Measurements from ENCODE around the gene WASHC3.

DNA sequence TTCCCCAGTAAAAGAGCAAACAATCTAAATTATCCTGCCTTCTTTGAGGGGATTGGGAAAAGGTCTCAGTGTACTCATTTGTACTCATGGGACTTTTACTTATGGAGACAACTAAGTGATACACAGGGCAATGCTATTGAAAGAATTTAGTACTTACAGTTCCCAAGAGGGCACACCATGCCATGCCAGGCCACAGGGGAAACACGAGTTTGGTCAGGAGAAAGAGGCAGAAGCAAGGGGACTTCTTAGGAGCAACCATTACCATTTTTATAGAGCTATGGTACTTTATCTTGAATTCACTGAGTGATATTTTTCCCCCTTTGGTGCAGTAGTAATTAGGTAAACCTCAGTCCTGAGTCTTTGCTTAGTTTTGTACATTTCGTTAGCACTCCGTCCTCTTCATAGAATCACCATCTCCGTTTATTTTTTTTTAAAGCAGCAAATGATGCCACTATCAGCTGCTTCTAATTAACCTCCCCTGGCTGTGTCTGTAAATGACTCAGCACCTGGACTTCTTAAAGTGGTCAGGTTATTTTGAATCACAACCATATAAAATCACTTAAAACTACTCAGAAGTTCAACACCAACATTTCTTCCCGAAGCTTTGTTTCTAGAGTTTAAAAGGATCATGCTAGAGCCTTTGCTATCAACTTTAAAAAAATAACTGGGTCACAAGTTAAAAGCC lies 5.9 kb upstream of the WASHC3 start:
- TF ChIP-seq, protein P1, sequence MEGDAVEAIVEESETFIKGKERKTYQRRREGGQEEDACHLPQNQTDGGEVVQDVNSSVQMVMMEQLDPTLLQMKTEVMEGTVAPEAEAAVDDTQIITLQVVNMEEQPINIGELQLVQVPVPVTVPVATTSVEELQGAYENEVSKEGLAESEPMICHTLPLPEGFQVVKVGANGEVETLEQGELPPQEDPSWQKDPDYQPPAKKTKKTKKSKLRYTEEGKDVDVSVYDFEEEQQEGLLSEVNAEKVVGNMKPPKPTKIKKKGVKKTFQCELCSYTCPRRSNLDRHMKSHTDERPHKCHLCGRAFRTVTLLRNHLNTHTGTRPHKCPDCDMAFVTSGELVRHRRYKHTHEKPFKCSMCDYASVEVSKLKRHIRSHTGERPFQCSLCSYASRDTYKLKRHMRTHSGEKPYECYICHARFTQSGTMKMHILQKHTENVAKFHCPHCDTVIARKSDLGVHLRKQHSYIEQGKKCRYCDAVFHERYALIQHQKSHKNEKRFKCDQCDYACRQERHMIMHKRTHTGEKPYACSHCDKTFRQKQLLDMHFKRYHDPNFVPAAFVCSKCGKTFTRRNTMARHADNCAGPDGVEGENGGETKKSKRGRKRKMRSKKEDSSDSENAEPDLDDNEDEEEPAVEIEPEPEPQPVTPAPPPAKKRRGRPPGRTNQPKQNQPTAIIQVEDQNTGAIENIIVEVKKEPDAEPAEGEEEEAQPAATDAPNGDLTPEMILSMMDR (IDR thresholded peaks at IDR 0.05; ENCODE audit: extremely low read depth in 1 of 2, insufficient read depth in 1 of 2, low read depth in 1 of 2, low read length in 2 of 2), result no peak
- TF ChIP-seq MYC (IDR thresholded peaks at IDR 0.05; ENCODE audit: low read depth, low read length) (no peak), EZH2 (IDR thresholded peaks at IDR 0.05; ENCODE audit: borderline replicate concordance, low read depth, low read length, severe bottlenecking) (no peak), POLR2AphosphoS5 (IDR thresholded peaks at IDR 0.05; ENCODE audit: insufficient read depth, low read depth, low read length) (no peak), POLR2A (IDR thresholded peaks at IDR 0.05; ENCODE audit: low read depth, low read length) (no peak), GATA2 (IDR thresholded peaks at IDR 0.05; ENCODE audit: insufficient read depth, insufficient read length, low read depth, low read length) (no peak)
- TF ChIP-seq, protein P2, sequence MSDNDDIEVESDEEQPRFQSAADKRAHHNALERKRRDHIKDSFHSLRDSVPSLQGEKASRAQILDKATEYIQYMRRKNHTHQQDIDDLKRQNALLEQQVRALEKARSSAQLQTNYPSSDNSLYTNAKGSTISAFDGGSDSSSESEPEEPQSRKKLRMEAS (IDR thresholded peaks at IDR 0.05; ENCODE audit: insufficient read depth, insufficient read length), result no peak

Measured in endothelial cell of umbilical vein (primary cell).